ENCODE measurements around the gene SRSF1. TPM values are rescaled to one million over a fixed set of nuclear protein-coding genes. Genes with fewer than 3 reads are reported as not detected.
A peak's percentile ranks its signal among the peaks of the same experiment; 100 is the strongest.

The SRSF1 gene
- total and polyA plus RNA-seq, 10 donors = 65.8 to 213 (median 172) TPM

GRCh38 chr17:57955183-57955931, 51.7 kb downstream of the SRSF1 start, which contains the start of gene CUEDC1:
CUEDC1 (minus strand) TSS chr17:57955412; CDS start chr17:57885564, 69,848 bp downstream.
- Histone ChIP-seq H3K27ac (peak within 1 kb of the TSS; percentile 70 to 90 (median 80)), H3K9me3 (no peaks in the 10 kb centered on the region), H3K36me3 (no peaks in the 10 kb centered on the region), H3K4me1 (peaks cover 18 to 65% (median 49%) of the 10 kb centered on the region in 6 donors), H3K27me3 (replicated peaks in 1 of 7) (peaks cover 0 to 81% (median 10%) of the 10 kb centered on the region in 7 donors), H3K4me3 (peak within 1 kb of the TSS; percentile 38 to 74 (median 42))
- TF ChIP-seq POLR2A (IDR thresholded peaks at IDR 0.05) = no peak
- peak in 2 of 3 donors; percentile 67 to 68 for TF ChIP-seq POLR2AphosphoS5 (IDR thresholded peaks at IDR 0.05)
- TF ChIP-seq, protein P1, sequence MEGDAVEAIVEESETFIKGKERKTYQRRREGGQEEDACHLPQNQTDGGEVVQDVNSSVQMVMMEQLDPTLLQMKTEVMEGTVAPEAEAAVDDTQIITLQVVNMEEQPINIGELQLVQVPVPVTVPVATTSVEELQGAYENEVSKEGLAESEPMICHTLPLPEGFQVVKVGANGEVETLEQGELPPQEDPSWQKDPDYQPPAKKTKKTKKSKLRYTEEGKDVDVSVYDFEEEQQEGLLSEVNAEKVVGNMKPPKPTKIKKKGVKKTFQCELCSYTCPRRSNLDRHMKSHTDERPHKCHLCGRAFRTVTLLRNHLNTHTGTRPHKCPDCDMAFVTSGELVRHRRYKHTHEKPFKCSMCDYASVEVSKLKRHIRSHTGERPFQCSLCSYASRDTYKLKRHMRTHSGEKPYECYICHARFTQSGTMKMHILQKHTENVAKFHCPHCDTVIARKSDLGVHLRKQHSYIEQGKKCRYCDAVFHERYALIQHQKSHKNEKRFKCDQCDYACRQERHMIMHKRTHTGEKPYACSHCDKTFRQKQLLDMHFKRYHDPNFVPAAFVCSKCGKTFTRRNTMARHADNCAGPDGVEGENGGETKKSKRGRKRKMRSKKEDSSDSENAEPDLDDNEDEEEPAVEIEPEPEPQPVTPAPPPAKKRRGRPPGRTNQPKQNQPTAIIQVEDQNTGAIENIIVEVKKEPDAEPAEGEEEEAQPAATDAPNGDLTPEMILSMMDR (IDR thresholded peaks at IDR 0.05 in 8 of 11, conservative IDR thresholded peaks at IDR 0.05 in 3 of 11) = peak in 7 of 11 experiments; percentile 9 to 61 (median 53)
- DNase-seq = peak; percentile 94
- WGBS, 5 donors = 0 to 1% (median 1%) methylated on average over 7 to 79 of the region's 79 CpGs
- intact Hi-C loops (cut with DNase I; ENCODE audit: low total_unique reads) = no loop called here

- intact Hi-C loops (cut with DNase I; ENCODE audit: low total_unique reads) = no loop called here
- Histone ChIP-seq H3K36me3 (no peaks in the 10 kb centered on the region), H3K27me3 (replicated peaks in 1 of 7) (peaks cover 0 to 78% (median 10%) of the 10 kb centered on the region in 7 donors), H3K4me1 (peaks cover 18 to 72% (median 57%) of the 10 kb centered on the region in 6 donors), H3K9me3 (no peaks in the 10 kb centered on the region), H3K27ac (peak overlapping the region; percentile 70 to 90 (median 80)), H3K4me3 (peak overlapping the region; percentile 34 to 74 (median 41))
- peak; percentile 79 for DNase-seq
- TF ChIP-seq, protein P1 (IDR thresholded peaks at IDR 0.05 in 8 of 11, conservative IDR thresholded peaks at IDR 0.05 in 3 of 11) = no peak
- TF ChIP-seq POLR2AphosphoS5 (IDR thresholded peaks at IDR 0.05) (peak in 2 of 3 donors; percentile 57 to 60), POLR2A (IDR thresholded peaks at IDR 0.05) (no peak)
- WGBS, 5 donors = 2 to 7% (median 4%) methylated on average over 24 to 85 of the region's 85 CpGs
Observed at GRCh38 chr17:57954397-57955182, 52.5 kb downstream of the SRSF1 start.

DNA sequence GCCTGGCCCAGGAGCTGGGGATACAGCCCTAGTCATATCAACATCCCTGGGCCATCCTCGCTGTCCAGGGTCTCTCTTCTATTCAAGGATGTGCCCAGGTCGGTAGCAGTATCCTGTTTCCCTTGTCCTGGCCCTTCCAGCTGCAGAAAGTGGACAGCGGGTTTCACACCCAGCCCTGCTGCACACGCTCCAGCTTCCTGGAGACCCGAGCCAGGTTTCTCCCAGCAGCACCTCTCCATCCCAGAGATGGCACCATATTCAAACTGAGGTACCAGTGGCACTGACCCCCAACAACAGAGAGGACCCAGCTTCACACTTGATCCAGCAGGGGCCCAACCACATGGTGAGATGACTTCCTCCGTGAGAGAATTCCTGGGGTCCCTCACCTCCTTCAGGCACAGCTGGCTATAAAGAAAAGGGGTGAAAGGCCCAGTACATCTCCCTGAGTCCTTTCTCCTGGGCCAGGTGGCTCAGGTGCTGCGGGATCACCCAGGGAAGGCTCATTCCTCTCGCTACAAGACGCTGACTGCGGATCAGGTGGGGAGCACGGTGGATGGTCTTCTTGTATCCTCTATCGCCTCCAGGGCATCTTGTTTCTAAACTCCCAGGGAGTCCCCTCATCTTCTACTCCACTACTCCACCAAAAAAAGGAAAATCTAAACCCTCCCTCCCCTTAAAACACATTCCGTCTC, 53.2 kb downstream of the SRSF1 start:
- DNase-seq = peak; percentile 50
- Histone ChIP-seq H3K4me3 (peak overlapping the region in 6 of 8 donors; percentile 34 to 74 (median 50)), H3K36me3 (no peaks in the 10 kb centered on the region), H3K9me3 (no peaks in the 10 kb centered on the region), H3K4me1 (peaks cover 18 to 80% (median 63%) of the 10 kb centered on the region in 6 donors), H3K27me3 (replicated peaks in 1 of 7) (peaks cover 0 to 70% (median 10%) of the 10 kb centered on the region in 7 donors), H3K27ac (peak overlapping the region in 7 of 8 donors; percentile 76 to 90 (median 80))
- intact Hi-C loops (cut with DNase I; ENCODE audit: low total_unique reads) = no loop called here
- 70 to 91% (median 85%) methylated on average over 8 to 13 of the region's 13 CpGs for WGBS, 5 donors
- TF ChIP-seq POLR2AphosphoS5 (IDR thresholded peaks at IDR 0.05) (no peak), POLR2A (IDR thresholded peaks at IDR 0.05) (no peak)
- TF ChIP-seq, protein P1 (IDR thresholded peaks at IDR 0.05 in 8 of 11, conservative IDR thresholded peaks at IDR 0.05 in 3 of 11) = no peak

Small RNA genes within 50 kb of the gene (small RNA-seq; reads per million reads assigned to genes)
- gene AC015813.4 = 0 reads per million in 4 donors

Other genes with a start within 250 kb of the SRSF1 start
- gene MRPS23, start 157.2 kb downstream of the SRSF1 start, total RNA-seq = 10 to 100 TPM in 6 of 7 donors, 1 to 10 TPM in 1; 7.3 to 26.4 (median 22.4) TPM
- 10 to 100 TPM; 13.9 to 29.2 (median 28.6) TPM for gene MRPS23, start 157.2 kb downstream of the SRSF1 start, polyA plus RNA-seq
- 10 to 100 TPM; 13.2 to 23.5 (median 16.7) TPM for gene CUEDC1, start 51.8 kb downstream of the SRSF1 start, total RNA-seq
- 10 to 100 TPM in 1 of 3 donors, 1 to 10 TPM in 2; 5.4 to 15.7 (median 5.4) TPM for gene CUEDC1, start 51.8 kb downstream of the SRSF1 start, polyA plus RNA-seq
- 10 to 100 TPM; 43.0 to 59.9 (median 54.2) TPM for gene VEZF1, start 19.0 kb downstream of the SRSF1 start, total RNA-seq
- gene VEZF1, start 19.0 kb downstream of the SRSF1 start, polyA plus RNA-seq = 10 to 100 TPM in 2 of 3 donors, 1 to 10 TPM in 1; 10.0 to 19.1 (median 10.2) TPM
- 10 to 100 TPM; 19.4 to 29.7 (median 23.1) TPM for gene DYNLL2, start 76.2 kb upstream of the SRSF1 start, total RNA-seq
- gene DYNLL2, start 76.2 kb upstream of the SRSF1 start, polyA plus RNA-seq = 10 to 100 TPM in 2 of 3 donors, 1 to 10 TPM in 1; 9.9 to 26.3 (median 11.1) TPM
- gene OR4D1, start 141.1 kb upstream of the SRSF1 start, total RNA-seq = under 1 TPM in 6 of 7 donors, not detected in 1; 0.09 to 0.46 (median 0.27) TPM
- under 1 TPM; 0.13 to 0.23 (median 0.19) TPM for gene OR4D1, start 141.1 kb upstream of the SRSF1 start, polyA plus RNA-seq
- not detected for gene OR4D2, start 159.7 kb upstream of the SRSF1 start, total RNA-seq
- not detected for gene OR4D2, start 159.7 kb upstream of the SRSF1 start, polyA plus RNA-seq
- 1 to 10 TPM in 5 of 7 donors, under 1 TPM in 1, not detected in 1; 0.86 to 3.9 (median 2.4) TPM for gene EPX, start 185.5 kb upstream of the SRSF1 start, total RNA-seq
- under 1 TPM; 0.24 to 0.41 (median 0.26) TPM for gene EPX, start 185.5 kb upstream of the SRSF1 start, polyA plus RNA-seq
- gene MKS1, start 212.0 kb upstream of the SRSF1 start, total RNA-seq = 10 to 100 TPM; 11.5 to 17.1 (median 13.7) TPM
- 10 to 100 TPM in 1 of 3 donors, 1 to 10 TPM in 2; 8.1 to 10.4 (median 9.5) TPM for gene MKS1, start 212.0 kb upstream of the SRSF1 start, polyA plus RNA-seq
- gene LPO, start 231.3 kb upstream of the SRSF1 start, total RNA-seq = not detected
- under 1 TPM; 0.02 to 0.10 (median 0.06) TPM for gene LPO, start 231.3 kb upstream of the SRSF1 start, polyA plus RNA-seq